AG04450 (cell line): Measurements from ENCODE around the gene ABI3BP. TPM values are rescaled to one million over a fixed set of nuclear protein-coding genes. Genes with fewer than 3 reads are reported as not detected.

Experiments used
- CTCF ChIA-PET: fragments of 300-600, 350-600 bp; formaldehyde crosslinking; extraction: SDS; loops from one replicate; lab custom pipeline; 2022; ENCODE audit warnings: antibody characterized with exemption, inconsistent platforms; lab: Charles Lee
- POLR2A ChIA-PET: fragments of 350-600 bp; formaldehyde crosslinking; extraction: SDS; loops from one replicate; lab custom pipeline; 2021; ENCODE audit warnings: antibody characterized with exemption, inconsistent platforms; lab: Yijun Ruan, JAX
- DNase-seq: peaks from one replicate; pipeline ENCODE4 v3.0.0-alpha.2; 2011; ENCODE audit warnings: low read depth, low spot score
- H3K27ac ChIP-seq: one replicate; pipeline ENCODE4 v1.5.1; 2012; ENCODE audit warnings: low read depth, low read length, control low read depth
- H3K27me3 ChIP-seq: one replicate; pipeline ENCODE4 v1.6.0; 2012; ENCODE audit warnings: low read length; ENCODE audit not compliant: control insufficient read depth, insufficient read depth
- H3K4me3 ChIP-seq: 2 replicates; pipeline ENCODE4 v1.5.1; 2011; ENCODE audit warnings: mild to moderate bottlenecking, low read depth, low read length, control low read depth
- H3K9me3 ChIP-seq: 2 replicates; pipeline ENCODE4 v1.5.1; 2012; ENCODE audit warnings: low read length; ENCODE audit not compliant: control insufficient read depth, insufficient read depth
- CTCF ChIP-seq: IDR thresholded peaks from 2 replicates; pipeline ENCODE4 v1.5.1; 2011; ENCODE audit warnings: low read depth, low read length, control low read depth, inconsistent platforms
- polyA plus RNA-seq: library from polyadenylated mRNA; depleted of rRNA; stranded (reverse); fragments of >200 nt; gene quantifications from 2 replicates; pipeline ENCODE4 v1.2.3, GENCODE V29; 2011

Gene ABI3BP
- polyA plus RNA-seq, 1 experiment: 5.3 TPM

GRCh38 chr3:100891033-100891432 is 102.2 kb downstream of the ABI3BP start:
- TF ChIP-seq CTCF: peak; percentile 69
- Histone ChIP-seq H3K27ac (no peak overlapping the region), H3K9me3 (no peaks in the 10 kb centered on the region), H3K4me3 (no peak overlapping the region), H3K27me3 (no peaks in the 10 kb centered on the region)
- no peak for DNase-seq
- ChIA-PET POLR2A (no interaction called here), CTCF (interaction anchor here (1.1 to 5.0 kb wide), 3 partner anchors 21 to 428 kb away, joined by 3 to 153 read pairs (median 8); no protein-coding TSS in a partner anchor)

- no peak overlapping the region for H3K4me3 ChIP-seq
- TF ChIP-seq CTCF: no peak
- H3K27ac ChIP-seq: no peak overlapping the region
- ChIA-PET CTCF (no interaction called here), POLR2A (no interaction called here)
- no peaks in the 10 kb centered on the region for H3K27me3 ChIP-seq
- DNase-seq: no peak
- no peaks in the 10 kb centered on the region for H3K9me3 ChIP-seq
Observed at GRCh38 chr3:100888881-100889280, 104.3 kb downstream of the ABI3BP start.

- TF ChIP-seq CTCF: no peak
- CTCF ChIA-PET: interaction anchor here (1.0 kb wide), 1 partner anchor 313 kb away, joined by 3 read pairs; no protein-coding TSS in a partner anchor
Observed at GRCh38 chr3:100882571-100882984, 110.6 kb downstream of the ABI3BP start.

GRCh38 chr3:100880845-100881244 is 112.4 kb downstream of the ABI3BP start:
- no peak overlapping the region for H3K27ac ChIP-seq
- no peak for DNase-seq
- H3K27me3 ChIP-seq: no peaks in the 10 kb centered on the region
- H3K4me3 ChIP-seq: no peak overlapping the region
- ChIA-PET CTCF (no interaction called here), POLR2A (no interaction called here)
- H3K9me3 ChIP-seq: no peaks in the 10 kb centered on the region
- no peak for TF ChIP-seq CTCF

More at GRCh38 chr3:100882571-100882984, 110.6 kb downstream of the ABI3BP start:
- DNase-seq: no peak
- no peaks in the 10 kb centered on the region for H3K27me3 ChIP-seq
- no peaks in the 10 kb centered on the region for H3K9me3 ChIP-seq
- no peak overlapping the region for H3K27ac ChIP-seq
- POLR2A ChIA-PET: no interaction called here
- H3K4me3 ChIP-seq: no peak overlapping the region

- POLR2A ChIA-PET: no interaction called here
- Histone ChIP-seq H3K9me3 (no peaks in the 10 kb centered on the region), H3K27ac (no peak overlapping the region), H3K4me3 (no peak overlapping the region), H3K27me3 (no peaks in the 10 kb centered on the region)
- DNase-seq: no peak
- CTCF ChIA-PET: interaction anchor here (0.8 kb wide), 1 partner anchor 417 kb away, joined by 3 read pairs; no protein-coding TSS in a partner anchor
- no peak for TF ChIP-seq CTCF
Observed at GRCh38 chr3:100880072-100880471, 113.1 kb downstream of the ABI3BP start.
